COR-L47 (cell line): Measurements from ENCODE around the gene PARVB.
A peak's percentile ranks its signal among the peaks of the same experiment; 100 is the strongest.

ENCODE experiments used
- DNase-seq: peaks from one replicate; lab custom pipeline; 2025; lab: John Stamatoyannopoulos, UW

PARVB gene, protein sequence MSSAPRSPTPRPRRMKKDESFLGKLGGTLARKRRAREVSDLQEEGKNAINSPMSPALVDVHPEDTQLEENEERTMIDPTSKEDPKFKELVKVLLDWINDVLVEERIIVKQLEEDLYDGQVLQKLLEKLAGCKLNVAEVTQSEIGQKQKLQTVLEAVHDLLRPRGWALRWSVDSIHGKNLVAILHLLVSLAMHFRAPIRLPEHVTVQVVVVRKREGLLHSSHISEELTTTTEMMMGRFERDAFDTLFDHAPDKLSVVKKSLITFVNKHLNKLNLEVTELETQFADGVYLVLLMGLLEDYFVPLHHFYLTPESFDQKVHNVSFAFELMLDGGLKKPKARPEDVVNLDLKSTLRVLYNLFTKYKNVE

GRCh38 chr22:44024288-44024921 is at the start of gene PARVB:
TSS of gene PARVB (plus strand) at chr22:44024302. CDS start at chr22:44024340, 38 bp downstream.
- no peak for DNase-seq

- DNase-seq, result no peak
Observed at GRCh38 chr22:43975041-43975440, 49.1 kb upstream of the PARVB start.

DNA sequence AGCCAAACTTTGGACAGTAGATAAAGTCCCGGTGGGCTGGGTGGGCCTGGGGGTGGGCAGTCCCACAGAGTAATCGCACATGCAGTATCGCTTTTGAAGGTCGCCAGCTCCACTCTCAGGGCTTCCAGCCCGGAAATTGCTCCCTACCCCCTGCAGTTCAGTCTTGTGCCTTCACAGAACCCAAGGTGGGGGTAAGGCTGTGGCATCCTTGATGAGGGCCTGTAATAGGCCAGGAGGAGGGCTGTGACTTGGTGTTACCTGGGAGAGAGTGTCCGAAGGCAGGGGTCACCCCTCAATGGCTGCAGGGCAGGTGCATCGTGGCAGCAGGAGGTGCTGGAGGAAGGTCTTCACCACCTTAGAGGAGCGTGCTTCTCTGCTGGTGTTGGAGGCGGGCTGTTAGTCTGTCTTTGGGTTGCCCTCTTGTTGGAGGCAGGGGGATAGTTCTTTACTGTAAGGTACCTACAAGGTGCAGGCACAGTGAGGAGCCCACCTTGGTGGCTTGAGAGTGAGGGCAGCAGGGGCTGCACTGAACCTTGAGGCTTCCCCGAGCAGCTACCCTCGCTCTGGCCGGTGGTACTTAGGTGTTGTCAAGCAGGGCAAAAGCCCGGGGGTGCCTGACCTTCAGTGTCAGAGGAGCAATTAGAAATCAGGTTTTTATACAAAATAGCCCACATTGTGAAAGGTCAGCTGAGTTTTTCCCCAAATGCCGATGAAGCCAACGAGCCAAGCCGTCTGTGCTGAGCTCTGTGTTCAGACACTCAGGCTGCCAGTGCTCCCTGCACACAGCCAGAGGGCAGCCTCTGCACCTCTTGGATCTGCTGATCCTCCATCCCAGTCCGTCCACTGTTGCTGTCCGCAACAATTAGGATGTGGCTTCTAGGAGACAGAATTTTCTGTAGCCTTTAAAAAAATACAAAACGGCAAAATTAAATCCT is 47.0 kb upstream of the PARVB start:
- no peak for DNase-seq

GRCh38 chr22:43978558-43978957 is 45.5 kb upstream of the PARVB start:
- no peak for DNase-seq

DNA sequence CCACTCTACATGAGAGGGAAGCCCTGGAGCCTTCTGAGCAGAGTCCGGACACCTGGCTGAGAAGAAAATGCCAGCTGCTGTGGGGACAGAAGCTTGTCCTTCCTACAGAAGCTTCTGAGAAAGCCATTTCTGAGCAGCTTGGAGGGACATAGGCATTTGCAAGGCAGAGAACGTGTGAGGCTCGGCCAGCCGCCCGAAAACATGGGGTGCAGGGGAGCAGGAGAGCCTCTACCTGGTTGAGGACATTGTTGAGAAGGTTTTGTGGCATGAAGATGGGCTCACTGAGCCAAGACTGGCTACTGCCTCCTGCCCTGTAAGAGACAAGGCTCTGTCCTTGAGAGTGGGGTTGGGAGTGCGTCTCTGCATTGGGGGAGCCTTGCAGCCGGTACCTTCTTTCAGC is 43.5 kb upstream of the PARVB start:
- no peak for DNase-seq

GRCh38 chr22:43980996-43981395 is 43.1 kb upstream of the PARVB start:
- no peak for DNase-seq

DNA sequence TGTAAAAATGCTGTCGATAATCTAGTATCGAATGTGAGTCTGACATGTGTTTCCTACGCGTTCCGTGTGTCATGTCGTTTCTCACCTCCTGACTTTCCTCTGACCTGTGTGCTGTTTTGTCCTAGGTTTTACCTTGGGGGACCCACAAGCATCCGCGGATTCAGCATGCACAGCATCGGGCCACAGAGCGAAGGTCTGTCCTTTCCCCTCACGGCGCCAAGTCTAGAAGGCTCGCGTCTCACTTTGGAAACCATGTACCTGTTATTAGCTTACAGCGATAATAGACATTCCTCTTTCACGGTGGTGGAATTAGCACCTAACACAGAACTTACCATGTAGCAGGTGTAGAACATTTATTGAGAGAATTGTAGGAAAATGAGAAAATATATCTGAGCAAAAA is 40.3 kb upstream of the PARVB start:
- DNase-seq, result no peak

DNA sequence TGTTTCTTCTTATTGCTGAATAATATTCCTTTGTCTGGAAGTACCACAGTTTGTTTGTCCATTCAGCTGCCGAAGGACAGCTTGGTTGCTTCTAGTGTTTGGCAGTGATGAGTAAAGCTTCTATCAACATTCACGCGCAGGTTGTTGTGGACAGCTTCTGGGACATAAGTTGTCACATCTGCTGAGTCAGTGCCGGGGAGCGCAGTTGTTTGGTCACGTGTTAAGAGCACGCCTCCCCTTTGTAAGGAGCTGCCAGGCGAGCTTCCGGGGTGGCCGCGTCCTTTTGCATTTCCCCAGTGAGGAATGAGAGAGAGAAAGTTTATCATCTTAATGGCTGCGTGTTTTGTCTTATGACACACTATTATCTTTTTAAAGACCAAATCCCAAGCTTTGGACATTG is 38.6 kb upstream of the PARVB start:
- DNase-seq, result no peak

DNA sequence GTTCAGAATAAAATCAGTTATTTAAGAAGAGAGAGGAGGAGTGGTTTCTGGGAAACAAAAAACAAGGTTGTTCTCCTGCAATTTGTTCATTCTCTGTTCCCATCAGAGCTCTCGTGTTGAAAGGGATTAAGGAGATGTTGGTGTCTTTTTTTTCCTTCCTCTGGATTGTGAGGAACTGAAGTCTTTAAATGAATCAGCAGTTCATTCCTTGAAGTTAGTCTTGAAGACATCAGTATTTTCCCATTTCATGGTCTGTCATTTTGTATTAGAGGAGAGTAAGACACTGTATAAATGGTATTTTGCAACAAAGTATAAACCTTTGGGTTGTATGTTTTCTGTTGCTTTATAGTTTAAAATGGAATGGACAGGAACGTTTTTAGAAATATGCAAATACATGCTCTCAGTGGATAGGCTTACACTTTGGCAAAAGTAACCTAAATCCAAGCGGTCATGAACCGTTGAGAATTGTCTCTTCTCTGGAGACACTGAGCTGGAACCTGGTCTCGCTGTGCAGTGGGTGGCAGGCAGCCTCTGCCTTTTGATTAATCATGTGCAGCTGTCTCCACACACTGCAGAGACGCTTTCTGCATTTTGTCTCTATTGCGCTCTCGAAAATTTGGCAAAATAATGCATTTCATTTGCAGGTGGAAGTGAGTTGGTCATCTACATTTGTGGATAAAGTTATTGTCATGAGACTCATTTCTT is 35.8 kb upstream of the PARVB start:
- DNase-seq, result no peak

GRCh38 chr22:43988960-43989359 is 35.1 kb upstream of the PARVB start:
- no peak for DNase-seq

GRCh38 chr22:43990044-43990443 is 34.1 kb upstream of the PARVB start:
- DNase-seq, result no peak

- DNase-seq, result no peak
Observed at GRCh38 chr22:43991316-43992020, 32.6 kb upstream of the PARVB start.

- DNase-seq, result no peak
Observed at GRCh38 chr22:43992331-43992821, 31.7 kb upstream of the PARVB start.

DNA sequence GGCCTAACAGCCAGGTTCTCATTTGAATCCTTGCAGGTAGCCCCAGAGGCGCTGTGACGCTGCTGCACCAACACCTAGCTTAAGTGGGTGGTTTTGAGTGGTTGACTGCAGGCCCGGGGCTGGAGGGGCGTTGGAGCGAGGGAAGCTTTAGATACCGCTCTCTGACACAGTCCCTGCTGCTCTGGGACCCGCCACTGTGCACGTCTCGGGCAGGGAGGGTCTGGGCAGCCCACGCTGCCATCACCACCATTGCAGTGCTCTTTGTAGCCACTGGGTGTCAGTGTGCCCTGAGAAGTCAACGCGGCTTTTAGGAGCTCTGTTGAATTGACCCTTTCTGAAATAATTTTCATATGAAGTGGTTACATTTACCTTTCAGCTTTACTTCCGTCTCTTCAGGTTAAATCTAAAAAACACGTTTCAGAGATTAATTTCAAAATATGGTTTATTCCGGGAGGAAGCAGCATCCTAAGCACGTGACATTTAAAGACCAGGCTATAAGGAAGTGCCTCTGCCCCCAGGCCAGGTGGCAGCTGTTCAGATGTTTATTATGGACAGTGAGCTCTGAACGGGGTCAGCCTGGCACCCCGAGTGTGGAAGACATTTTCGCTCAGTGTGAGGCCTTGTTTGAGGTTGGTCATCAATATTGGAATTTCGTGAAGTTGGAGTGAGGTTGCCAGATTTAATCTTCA is 30.9 kb upstream of the PARVB start:
- DNase-seq, result peak; percentile 59

DNA sequence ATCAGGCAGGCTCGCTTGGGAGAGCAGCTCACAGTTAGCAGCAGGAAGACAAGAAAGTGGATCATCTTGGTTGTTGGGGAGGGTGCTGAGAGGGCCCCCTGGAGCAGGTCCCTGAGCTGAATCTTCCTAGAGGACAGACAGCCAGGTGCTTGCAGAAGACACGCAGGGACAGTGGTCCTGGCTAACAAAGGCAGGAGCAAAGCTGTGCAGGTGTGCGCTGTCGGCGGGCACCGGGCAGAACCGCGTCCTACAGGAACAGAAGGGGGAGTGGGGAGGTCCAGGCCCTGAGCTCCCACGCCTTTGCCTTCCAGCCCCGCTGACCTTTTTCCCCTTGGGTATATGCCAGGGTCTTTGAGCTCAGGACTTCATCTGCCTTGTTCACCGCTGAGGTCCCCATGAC is 30.1 kb upstream of the PARVB start:
- DNase-seq, result no peak

- no peak for DNase-seq
Observed at GRCh38 chr22:43994416-43994815, 29.7 kb upstream of the PARVB start.

GRCh38 chr22:43995057-43995685 is 28.9 kb upstream of the PARVB start:
- no peak for DNase-seq

DNA sequence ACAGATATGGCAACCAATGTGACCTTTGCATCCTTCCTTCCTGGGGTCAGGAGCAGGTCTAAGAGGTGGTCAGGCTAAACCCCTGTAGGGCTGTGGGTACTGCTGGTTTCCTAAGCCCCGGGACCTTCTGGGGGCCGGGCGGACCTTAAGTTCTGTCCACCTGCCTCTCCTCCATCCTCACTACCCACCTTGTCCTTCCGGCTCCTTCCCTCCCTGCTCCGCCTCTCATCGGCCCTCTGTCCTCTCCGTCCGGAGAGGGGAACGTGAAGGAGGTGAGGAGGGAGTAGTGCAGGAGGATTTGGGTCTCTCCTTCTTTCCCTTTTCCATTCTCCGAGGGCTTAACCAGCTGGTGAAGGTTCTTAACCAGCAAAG is 28.3 kb upstream of the PARVB start:
- no peak for DNase-seq

DNA sequence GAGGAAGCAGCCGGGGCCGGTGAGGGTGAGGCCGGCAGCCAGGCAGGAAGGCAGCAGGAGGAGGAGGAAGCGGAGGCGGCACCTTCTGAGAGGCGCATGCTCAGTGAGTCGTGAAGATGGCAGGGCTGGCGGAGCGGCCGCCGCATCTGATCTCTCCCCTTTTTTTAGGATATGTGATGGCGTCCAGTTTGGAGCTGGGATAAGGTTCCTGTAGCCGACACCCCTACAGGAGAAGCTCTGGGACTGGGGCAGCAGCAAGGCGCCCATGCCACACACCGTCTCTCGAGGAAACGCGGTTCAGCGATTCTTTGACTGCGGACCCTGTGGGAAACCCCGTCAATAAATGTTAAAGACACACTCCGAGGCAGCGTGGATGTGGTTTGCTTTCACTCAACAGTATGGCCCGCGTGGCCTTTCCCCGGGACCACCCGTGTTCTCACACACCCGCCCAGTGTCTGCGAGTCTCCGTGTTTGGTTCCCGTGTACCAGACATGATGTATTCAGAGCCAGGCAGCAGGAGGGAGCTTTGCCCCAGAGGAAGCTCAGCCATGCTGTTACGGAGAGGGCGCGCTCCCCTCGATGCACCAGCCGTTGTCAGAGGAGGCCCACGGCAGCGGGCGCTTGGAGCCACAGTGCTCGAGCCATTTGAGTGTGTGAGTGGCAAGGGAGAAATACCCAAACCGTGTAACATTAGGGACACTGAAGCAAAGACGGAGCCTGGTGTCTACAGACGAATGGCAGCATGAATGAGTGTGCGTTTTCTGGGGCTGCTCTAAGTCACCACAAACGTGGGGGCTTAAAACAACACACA is 27.7 kb upstream of the PARVB start:
- DNase-seq, result no peak

GRCh38 chr22:43996981-43997265 is 27.2 kb upstream of the PARVB start:
- DNase-seq, result no peak
